A673 (cell line): Measurements from ENCODE around the gene CNGA1.

Source experiments
- CTCF ChIP-seq: fragments of 300-800, 200-600 bp; sonication (generic); conservative IDR thresholded peaks from 2 replicates; pipeline ENCODE4 v1.5.1; 2017; ENCODE audit warnings: low read depth, mild to moderate bottlenecking, antibody characterized with exemption, low read length, moderate library complexity, mixed read lengths
- EZH2 ChIP-seq: fragments of 200-600 bp; sonication (generic); IDR thresholded peaks from 2 replicates; pipeline ENCODE4 v1.6.1; 2017; ENCODE audit warnings: borderline replicate concordance, low read depth, mild to moderate bottlenecking, mixed read lengths, antibody characterized with exemption, low read length; ENCODE audit not compliant: poor library complexity, severe bottlenecking

DNA sequence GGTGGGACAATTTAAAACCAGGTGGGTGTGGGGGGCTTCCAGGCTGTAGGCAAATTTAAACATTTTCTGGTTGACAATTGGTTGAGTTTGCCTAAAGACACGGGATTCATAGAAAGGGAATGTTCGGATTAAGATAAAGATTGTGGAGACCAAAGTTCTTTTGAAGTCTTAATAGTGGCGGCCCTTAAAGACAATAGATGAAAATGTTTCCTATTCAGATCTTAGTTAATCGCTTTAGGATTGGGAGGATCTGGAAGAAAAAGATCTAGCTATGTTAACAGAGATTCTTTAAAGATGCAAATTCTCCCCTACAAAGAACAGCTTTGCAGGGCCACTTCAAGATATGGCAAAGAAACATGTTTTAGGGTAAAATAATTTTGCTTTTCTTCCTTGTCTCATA, 4.8 kb downstream of the CNGA1 start:
- TF ChIP-seq CTCF (no peak), EZH2 (no peak)
